ENCODE results near the gene RABGAP1L. TPM values are rescaled to one million over a fixed set of nuclear protein-coding genes. Genes with fewer than 3 reads are reported as not detected.

The RABGAP1L gene
- total RNA-seq, 1 donor from 2014 or later: 46.0 TPM

DNA sequence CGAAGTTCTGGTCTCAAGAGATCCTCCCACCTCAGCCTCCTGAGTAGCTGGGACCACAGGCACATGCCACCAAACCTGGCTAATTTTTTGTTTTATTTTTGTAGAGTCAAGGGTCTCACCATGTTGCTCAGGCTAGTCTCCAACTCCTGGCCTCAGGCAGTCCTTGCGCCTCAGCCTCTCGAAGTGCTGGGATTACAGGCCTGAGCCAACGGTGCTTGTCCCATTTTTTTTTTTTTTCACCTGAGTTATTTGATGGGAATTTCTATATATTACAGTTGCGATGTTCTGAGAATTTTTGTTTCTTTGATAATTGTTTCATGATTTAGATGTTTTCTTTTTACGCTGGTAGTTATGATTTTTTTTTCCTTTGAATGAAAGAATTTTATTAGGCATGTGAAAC is 2.5 kb downstream of the RABGAP1L start:
- H3F3A ChIP-seq (ENCODE audit: low read depth): peaks cover 21% of the 10 kb centered on the region
- peaks cover 3% of the 10 kb centered on the region for H3K27me3 Mint-ChIP-seq (ENCODE audit: insufficient read depth, low read depth)
- TF ChIP-seq, protein P1, sequence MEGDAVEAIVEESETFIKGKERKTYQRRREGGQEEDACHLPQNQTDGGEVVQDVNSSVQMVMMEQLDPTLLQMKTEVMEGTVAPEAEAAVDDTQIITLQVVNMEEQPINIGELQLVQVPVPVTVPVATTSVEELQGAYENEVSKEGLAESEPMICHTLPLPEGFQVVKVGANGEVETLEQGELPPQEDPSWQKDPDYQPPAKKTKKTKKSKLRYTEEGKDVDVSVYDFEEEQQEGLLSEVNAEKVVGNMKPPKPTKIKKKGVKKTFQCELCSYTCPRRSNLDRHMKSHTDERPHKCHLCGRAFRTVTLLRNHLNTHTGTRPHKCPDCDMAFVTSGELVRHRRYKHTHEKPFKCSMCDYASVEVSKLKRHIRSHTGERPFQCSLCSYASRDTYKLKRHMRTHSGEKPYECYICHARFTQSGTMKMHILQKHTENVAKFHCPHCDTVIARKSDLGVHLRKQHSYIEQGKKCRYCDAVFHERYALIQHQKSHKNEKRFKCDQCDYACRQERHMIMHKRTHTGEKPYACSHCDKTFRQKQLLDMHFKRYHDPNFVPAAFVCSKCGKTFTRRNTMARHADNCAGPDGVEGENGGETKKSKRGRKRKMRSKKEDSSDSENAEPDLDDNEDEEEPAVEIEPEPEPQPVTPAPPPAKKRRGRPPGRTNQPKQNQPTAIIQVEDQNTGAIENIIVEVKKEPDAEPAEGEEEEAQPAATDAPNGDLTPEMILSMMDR (IDR thresholded peaks at IDR 0.05): no peak
- TF ChIP-seq EZH2phosphoT487 (IDR thresholded peaks at IDR 0.05): no peak
- TF ChIP-seq EZH2 (IDR thresholded peaks at IDR 0.05): no peak
- H3K4me1 Mint-ChIP-seq: peaks cover 17% of the 10 kb centered on the region
- H3K4me3 ChIP-seq: no peak overlapping the region
- DNase-seq (ENCODE audit: low spot score): no peak
- H3K27ac Mint-ChIP-seq: no peak overlapping the region
- peaks cover 7% of the 10 kb centered on the region for H3K4me1 ChIP-seq
- H3K27me3 ChIP-seq: peaks cover 15% of the 10 kb centered on the region
- H3K4me2 ChIP-seq: no peak overlapping the region
- H3K36me3 ChIP-seq: no peaks in the 10 kb centered on the region
- H2AFZ ChIP-seq (replicated peaks): no peak overlapping the region
- H3K9me3 ChIP-seq (ENCODE audit: low read depth): no peaks in the 10 kb centered on the region
- no peaks in the 10 kb centered on the region for H3K9me3 Mint-ChIP-seq
- peaks cover 3% of the 10 kb centered on the region for H4K20me1 ChIP-seq (ENCODE audit: low read depth)
- H3K9ac ChIP-seq: no peak overlapping the region
- no peak overlapping the region for H3K4me3 Mint-ChIP-seq
- no peak overlapping the region for H3K27ac ChIP-seq
- H3K36me3 Mint-ChIP-seq: peaks cover 1% of the 10 kb centered on the region
- peaks cover 19% of the 10 kb centered on the region for H3K79me2 ChIP-seq (ENCODE audit: low read depth)

DNA sequence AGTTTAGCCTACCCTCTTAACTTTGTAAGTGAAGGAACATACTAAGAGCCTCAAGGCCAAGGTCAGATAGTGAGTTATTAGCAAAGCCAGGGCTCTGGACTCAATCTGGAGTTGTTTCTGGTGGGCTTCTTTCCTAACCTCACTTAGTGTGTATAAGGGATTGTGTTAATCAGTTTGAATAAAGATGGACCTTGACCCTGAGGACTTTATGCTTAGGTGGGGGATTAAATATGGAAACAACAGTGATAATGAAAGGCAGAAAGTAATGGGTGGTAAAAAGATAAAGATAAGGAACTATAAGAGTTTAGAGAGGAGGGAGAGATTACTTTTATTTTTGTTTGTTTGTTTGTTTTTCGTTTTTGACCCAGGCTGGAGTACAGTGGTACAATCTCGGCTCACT is 5.5 kb downstream of the RABGAP1L start:
- Mint-ChIP-seq H3K4me3 (no peak overlapping the region), H3K9me3 (no peaks in the 10 kb centered on the region), H3K27me3 (ENCODE audit: insufficient read depth, low read depth) (peaks cover 3% of the 10 kb centered on the region), H3K36me3 (peaks cover 1% of the 10 kb centered on the region), H3K4me1 (peaks cover 9% of the 10 kb centered on the region), H3K27ac (no peak overlapping the region)
- Histone ChIP-seq H3K27ac (no peak overlapping the region), H3K4me1 (peaks cover 7% of the 10 kb centered on the region), H3K36me3 (no peaks in the 10 kb centered on the region), H3K4me3 (no peak overlapping the region), H2AFZ (replicated peaks) (no peak overlapping the region), H3K27me3 (peaks cover 4% of the 10 kb centered on the region), H3K9ac (no peak overlapping the region), H3F3A (ENCODE audit: low read depth) (peaks cover 11% of the 10 kb centered on the region), H3K79me2 (ENCODE audit: low read depth) (peaks cover 19% of the 10 kb centered on the region), H4K20me1 (ENCODE audit: low read depth) (peaks cover 3% of the 10 kb centered on the region), H3K4me2 (no peak overlapping the region), H3K9me3 (ENCODE audit: low read depth) (no peaks in the 10 kb centered on the region)
- DNase-seq (ENCODE audit: low spot score): no peak
- TF ChIP-seq EZH2 (IDR thresholded peaks at IDR 0.05) (no peak), EZH2phosphoT487 (IDR thresholded peaks at IDR 0.05) (no peak)
- TF ChIP-seq, protein P1 (IDR thresholded peaks at IDR 0.05): no peak

DNA sequence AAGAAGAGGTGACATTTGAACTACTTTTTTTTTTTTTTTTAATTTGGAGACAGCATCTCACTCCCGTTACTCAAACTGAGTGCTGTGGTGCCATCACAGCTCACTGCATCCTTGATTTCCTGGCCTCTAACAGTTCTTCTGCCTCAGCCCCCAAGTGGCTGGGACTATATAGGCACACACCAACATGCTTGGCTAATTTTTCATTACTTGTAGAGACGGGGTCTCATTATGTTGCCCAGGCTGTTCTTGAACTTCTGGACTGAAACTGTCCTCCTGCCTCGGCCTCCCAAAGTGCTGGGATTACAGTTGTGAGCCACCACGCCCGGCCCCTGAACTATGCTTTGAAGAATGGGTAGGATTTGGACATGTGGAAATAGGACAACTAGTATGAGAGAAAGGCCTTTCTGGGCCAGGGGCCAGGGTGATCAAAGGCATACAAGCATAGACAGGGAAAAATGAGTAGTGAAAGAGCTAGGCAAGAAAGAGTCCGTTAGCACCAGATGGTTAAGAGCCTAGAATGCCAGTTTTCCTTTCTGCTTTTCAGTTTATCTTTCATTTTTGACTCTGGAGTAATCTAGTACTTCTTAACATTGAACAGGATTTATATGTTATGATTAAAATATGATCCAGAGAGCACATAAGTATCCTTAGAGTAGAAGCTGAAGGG is 6.3 kb downstream of the RABGAP1L start:
- no peaks in the 10 kb centered on the region for H3K9me3 ChIP-seq (ENCODE audit: low read depth)
- no peak for DNase-seq (ENCODE audit: low spot score)
- no peak overlapping the region for H3K27ac ChIP-seq
- peaks cover 3% of the 10 kb centered on the region for H3K27me3 ChIP-seq
- H3K9me3 Mint-ChIP-seq: no peaks in the 10 kb centered on the region
- H3K79me2 ChIP-seq (ENCODE audit: low read depth): peaks cover 16% of the 10 kb centered on the region
- no peak overlapping the region for H3K27ac Mint-ChIP-seq
- H3K27me3 Mint-ChIP-seq (ENCODE audit: insufficient read depth, low read depth): no peaks in the 10 kb centered on the region
- peaks cover 3% of the 10 kb centered on the region for H3K4me1 ChIP-seq
- H3K4me2 ChIP-seq: no peak overlapping the region
- H3K4me1 Mint-ChIP-seq: peaks cover 4% of the 10 kb centered on the region
- no peak overlapping the region for H3K4me3 ChIP-seq
- H3K9ac ChIP-seq: no peak overlapping the region
- H3F3A ChIP-seq (ENCODE audit: low read depth): peaks cover 3% of the 10 kb centered on the region
- TF ChIP-seq, protein P1 (IDR thresholded peaks at IDR 0.05): no peak
- TF ChIP-seq EZH2 (IDR thresholded peaks at IDR 0.05) (no peak), EZH2phosphoT487 (IDR thresholded peaks at IDR 0.05) (no peak)
- peaks cover 1% of the 10 kb centered on the region for H3K36me3 Mint-ChIP-seq
- no peak overlapping the region for H2AFZ ChIP-seq (replicated peaks)
- H4K20me1 ChIP-seq (ENCODE audit: low read depth): peaks cover 1% of the 10 kb centered on the region
- no peaks in the 10 kb centered on the region for H3K36me3 ChIP-seq
- no peak overlapping the region for H3K4me3 Mint-ChIP-seq
